GM19438 (cell line): Measurements from ENCODE around the gene TCP10L.
"Not testable (repeated sequence)": the region's sequence is repeated elsewhere in the genome, so short reads cannot be mapped to it uniquely, and the experiment has no call there.

Experiments used
- ATAC-seq: cut with Tn5 transposase; IDR thresholded peaks from one replicate; pipeline ENCODE4 v1.9.1; 2021; ENCODE audit warnings: low read depth; ENCODE audit not compliant: unreplicated experiment

TCP10L gene

GRCh38 chr21:32585042-32585710 lies at the start of gene TCP10L:
Gene TCP10L (minus strand): TSS chr21:32585523. CDS start chr21:32584304, 1,219 bp downstream.
- no peak for ATAC-seq

GRCh38 chr21:32626621-32627196 lies 41.4 kb upstream of the TCP10L start:
- ATAC-seq: no peak

DNA sequence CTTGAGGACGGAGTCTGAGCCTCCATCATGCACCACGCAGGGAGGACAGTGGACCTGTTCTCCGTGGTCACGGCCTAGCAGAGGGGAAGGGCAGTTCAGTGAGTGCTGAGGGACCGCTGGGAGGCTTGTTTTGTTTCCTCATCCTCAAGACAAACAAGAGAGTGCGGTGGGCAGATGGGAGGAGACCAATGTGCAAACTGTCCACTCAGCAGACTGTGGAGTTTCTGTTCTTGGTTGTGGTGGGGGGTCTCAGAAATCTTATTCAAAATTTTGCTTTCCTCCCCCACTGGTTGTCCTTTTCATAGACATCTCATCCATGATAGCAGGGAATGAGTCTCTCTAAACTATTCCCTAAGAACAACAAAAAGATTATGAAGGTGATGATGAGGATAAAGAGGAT lies 32.9 kb upstream of the TCP10L start:
- not testable (repeated sequence) for ATAC-seq

DNA sequence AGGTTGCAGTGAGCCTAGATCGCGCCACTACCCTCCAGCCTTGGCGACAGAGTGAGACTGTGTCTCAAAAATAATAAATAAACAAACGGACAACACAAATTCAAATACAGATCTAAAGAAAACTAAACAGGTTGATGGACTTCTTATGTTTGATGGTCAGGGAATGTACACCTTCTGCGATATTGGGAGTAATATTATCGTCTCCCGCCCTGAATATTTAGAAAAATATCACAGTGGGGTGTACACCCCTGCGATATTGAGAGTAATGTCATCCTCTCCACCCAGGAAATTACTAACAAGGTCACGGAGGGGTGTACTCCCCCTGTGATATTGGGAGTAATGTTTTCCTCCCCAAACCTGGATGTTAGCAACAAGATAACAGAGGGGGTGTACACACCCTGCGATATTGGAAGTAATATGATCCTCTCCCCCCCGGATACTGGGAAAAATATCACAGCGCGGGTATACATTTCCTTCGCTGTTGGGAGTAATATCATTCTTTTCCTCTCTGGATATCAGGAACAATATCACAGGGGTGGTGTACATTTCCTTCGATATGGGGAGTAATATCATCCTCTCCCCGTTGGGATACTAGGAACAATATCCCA lies 28.2 kb upstream of the TCP10L start:
- ATAC-seq: no peak

DNA sequence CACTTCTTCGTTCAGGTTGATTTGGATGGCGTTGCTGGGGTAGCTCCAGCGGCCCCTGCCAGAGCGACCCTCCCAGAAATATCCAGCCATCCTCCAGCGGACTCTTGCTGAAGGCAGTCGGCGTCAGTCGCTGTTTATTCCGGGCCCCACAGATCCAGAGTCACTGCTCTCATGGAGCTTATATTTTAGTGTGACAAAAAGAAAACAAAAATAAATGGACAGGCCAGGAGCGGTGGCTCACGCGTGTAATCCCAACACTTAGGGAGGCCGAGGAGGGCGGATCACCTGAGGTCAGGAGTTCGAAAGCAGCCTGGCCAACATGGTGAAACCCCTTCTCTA lies 27.6 kb upstream of the TCP10L start:
- no peak for ATAC-seq

- ATAC-seq: peak; percentile 95
These were observed 27.0 kb upstream of the TCP10L start, which contains the start of gene CFAP298 for GRCh38 chr21:32612075-32612998. Gene CFAP298 (minus strand): TSS chr21:32612377. CDS start chr21:32612243, 134 bp downstream.

DNA sequence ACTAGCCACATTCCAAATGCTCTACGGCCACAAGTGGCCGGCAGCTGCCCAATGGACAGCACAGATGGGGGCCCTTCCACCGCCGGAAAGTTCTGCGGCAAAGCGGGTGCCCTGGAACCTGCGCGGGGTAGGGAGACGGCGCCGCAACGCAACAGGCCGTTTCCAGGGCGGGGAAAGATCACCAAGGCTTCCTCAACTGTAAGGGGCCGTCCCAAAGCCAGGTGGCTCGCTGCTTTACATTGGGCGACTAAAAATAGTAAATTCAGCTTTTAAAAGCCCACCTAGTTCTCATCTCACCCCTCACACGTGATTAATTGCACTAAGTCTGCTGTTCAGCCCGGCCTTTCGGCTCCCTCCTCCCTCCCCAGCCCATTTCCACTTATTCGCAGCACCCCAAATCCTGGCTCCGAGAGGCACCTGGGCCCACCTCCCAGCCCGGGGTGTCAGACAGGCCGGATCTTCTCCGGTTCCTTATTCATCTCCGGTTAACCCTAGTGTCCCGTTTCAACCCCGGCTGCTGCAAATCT lies 26.2 kb upstream of the TCP10L start:
- no peak for ATAC-seq

DNA sequence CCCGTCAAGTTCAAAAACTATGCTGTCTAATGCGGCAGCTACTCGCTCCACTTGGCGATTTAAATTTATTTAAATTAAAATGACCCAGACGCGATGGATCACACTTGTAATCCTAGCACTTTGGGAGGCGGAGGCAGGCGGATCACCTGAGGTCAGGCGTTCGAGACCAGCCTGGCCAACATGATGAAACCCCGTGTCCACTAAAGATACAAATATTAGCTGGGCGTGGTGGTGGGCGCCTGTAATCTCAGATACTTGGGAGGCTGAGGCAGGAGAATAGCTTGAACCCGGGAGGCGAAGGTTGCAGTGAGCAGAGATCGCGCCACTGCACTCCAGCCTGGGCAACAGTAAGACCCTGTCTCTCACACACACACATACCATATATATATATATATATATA lies 25.6 kb upstream of the TCP10L start:
- not testable (repeated sequence) for ATAC-seq

DNA sequence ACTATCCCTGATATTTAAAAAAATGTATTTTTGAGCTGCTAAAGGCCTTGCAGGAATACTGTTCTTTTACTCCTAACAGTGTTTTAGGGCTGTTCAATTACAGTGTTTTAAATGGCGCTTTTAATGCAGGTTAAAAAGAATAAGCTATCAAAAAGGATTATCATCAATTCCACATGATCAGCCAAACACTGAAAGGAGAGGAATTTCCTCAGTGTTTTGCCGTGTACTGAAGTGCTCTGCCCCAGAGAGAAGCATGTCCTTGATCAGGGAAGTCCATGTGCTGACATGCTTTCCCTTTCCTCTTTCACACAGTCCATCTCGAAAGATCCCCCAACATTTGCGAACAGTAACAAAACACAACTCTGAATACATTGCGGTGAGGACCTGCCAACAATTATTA lies 23.5 kb upstream of the TCP10L start:
- no peak for ATAC-seq

- ATAC-seq: no peak
These were observed 20.1 kb upstream of the TCP10L start for GRCh38 chr21:32605469-32605868.

GRCh38 chr21:32604464-32604863 lies 19.1 kb upstream of the TCP10L start:
- no peak for ATAC-seq

DNA sequence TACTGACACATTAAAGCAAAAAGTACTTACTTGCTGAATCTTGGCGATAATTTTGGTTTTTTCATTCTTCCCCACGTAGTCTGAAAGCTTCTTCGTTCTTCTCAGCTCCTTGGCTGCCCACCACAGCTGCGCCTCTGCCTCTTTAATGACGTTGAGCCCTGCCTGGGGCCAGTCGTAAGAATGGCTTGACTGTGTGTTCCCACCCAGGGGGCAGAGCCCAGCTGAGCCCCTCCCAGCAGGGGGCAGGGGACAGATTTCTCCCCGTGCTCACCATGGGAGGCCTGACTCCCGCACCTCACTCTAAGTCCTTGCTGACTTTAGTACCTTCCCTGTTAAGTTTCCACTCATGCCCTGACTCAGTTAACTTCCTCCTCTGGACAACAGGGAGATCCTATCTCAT lies 17.8 kb upstream of the TCP10L start:
- ATAC-seq: no peak

DNA sequence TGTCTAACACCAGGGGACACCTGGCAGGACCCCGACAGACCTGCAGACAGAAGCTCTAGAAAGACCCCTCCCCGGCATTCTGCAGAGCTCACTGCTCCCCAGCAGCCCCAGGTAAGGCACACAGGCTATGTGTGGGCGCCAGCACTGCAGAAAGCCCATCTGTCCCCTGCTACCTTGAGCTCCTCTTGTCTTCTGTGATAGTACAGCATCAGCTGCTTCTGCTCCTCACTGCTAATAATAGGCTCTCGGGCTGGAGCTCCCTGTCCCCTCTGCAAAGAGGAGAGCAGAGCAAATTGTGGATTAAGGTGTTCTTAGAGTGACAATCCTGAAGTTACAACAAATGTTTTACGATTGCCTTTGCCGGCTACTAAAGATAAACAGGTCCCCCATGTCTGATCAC lies 16.8 kb upstream of the TCP10L start:
- ATAC-seq: no peak

- no peak for ATAC-seq
These were observed 14.2 kb upstream of the TCP10L start for GRCh38 chr21:32599526-32599925.

DNA sequence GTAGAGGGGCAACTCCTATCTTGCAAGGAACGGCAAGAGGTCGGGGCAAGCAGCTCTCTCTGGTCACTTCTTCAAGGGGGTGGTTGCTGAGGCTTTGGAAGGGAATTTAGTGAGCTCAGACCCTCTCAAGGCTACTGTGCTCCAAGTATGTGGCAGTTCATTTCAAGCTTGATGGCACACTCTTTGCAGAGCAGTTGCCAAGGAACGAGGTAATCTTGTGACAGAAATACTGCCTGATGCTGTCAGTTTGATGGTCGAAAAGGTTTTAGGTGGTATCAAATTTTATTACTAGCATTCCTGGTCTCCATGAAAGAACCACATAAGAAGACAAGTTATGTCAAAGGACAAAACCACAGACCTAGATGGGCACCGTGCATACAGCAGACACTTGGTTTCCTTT lies 13.8 kb upstream of the TCP10L start:
- ATAC-seq: no peak

DNA sequence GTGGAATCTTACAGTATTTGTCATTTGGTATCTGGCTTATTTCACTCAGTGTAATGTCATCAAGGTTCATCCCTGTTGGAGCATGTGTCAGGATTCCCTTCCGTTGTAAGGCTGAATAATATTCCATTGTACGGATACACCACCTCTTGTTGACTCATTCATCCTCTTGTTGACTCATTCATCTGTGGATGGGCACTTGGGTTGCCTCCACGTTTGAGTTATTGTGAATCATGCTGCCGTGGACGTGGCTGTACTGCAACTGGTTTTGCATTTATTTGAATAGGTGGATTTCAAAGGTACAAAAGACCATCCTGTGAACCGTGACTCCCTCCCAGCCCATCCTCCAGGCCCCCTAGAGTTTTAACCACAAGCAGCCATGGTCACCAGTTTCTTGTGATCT lies 11.9 kb upstream of the TCP10L start:
- no peak for ATAC-seq

- ATAC-seq: no peak
These were observed 10.1 kb upstream of the TCP10L start for GRCh38 chr21:32595431-32595830.

- ATAC-seq: no peak
These were observed 8.4 kb upstream of the TCP10L start for GRCh38 chr21:32593690-32594089.

DNA sequence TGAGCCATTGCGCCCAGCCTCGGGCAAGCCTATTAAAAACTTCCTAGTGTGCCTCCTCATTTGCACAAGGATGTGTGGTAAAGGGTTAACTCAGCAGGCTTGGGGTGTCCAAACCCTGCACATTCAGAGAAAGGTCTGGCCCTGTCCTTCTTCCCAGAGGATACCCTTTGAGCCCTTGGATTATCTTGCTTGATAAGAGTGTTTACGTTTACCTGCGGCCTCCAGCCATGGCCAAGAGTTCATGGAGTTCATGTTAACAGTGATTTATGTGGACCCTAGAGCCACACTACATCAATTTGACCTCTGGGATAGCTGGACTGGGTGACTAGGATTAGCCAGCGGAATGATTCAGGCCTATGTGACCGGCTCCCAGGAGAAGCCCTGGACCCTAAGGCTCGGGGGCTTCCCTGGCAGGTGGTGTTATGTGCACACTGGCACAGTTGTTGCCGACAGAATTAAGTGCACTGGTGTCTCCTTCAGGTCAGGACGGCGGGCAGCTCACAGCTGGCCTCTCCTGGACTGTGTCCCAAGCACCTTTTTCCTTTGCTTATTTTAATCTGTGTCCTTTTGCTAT lies 7.7 kb upstream of the TCP10L start:
- no peak for ATAC-seq

DNA sequence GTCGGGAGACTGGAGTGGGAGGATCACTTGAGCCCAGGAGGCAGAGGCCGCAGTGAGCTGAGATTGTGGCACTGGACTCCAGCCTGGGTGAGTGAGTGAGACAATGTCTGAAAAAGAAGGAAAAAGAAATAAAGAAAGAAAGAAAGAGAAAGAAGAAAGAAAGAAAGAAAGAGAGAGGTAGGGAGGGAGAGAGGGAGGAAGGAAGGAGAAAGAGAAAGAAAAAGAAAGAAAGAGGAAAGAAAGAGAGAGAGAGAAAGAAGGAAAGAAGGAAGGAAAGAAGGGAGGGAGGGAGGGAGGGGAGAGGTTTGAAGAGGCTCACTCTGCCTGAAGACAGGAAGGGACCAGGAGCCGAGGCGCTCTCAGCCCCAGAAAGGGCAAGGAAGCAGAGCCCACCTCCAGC lies 4.8 kb upstream of the TCP10L start:
- no peak for ATAC-seq

GRCh38 chr21:32587651-32588050 lies 2.3 kb upstream of the TCP10L start:
- no peak for ATAC-seq
